Adrenal gland (tissue), 12 donors: ENCODE results near the gene ODAD4. TPM values are rescaled to one million over a fixed set of nuclear protein-coding genes. Genes with fewer than 3 reads are reported as not detected.
A peak's percentile ranks its signal among the peaks of the same experiment; 100 is the strongest.

Experiments
- DNase-seq, 7 donors: peaks; one replicate each; pipeline ENCODE4 v3.0.0-alpha.2; 2019 to 2020
- H3K27ac ChIP-seq, 5 donors: fragments of 200-600 bp; sonication (generic) in 4 of 5; 1 replicate in 3 of 5; 2 replicates in 2 of 5; pipeline versions ENCODE4 v1.5.1 to v1.8.0; 2016 to 2020; ENCODE audit warnings: mild to moderate bottlenecking in 1 of 5
- H3K27me3 ChIP-seq: fragments of 200-600 bp; 2 replicates; pipeline ENCODE4 v1.8.0; 2021
- H3K36me3 ChIP-seq, 2 donors: fragments of 200-600 bp; replicated peaks in 1 of 2; 1 replicate in 1 of 2; 2 replicates in 1 of 2; pipeline versions ENCODE4 v1.5.1 to v1.8.0; 2018 to 2022
- H3K4me1 ChIP-seq, 2 donors: fragments of 200-600 bp; replicated peaks in 1 of 2; 1 replicate in 1 of 2; 2 replicates in 1 of 2; pipeline versions ENCODE4 v1.5.1 to v1.8.0; 2018 to 2021
- H3K4me3 ChIP-seq, 4 donors: fragments of 200-600 bp; sonication (generic) in 3 of 4; one replicate each; pipeline ENCODE4 v1.5.1; 2016 to 2018
- H3K9me3 ChIP-seq, 3 donors: fragments of 200-600 bp; sonication (generic) in 1 of 3; replicated peaks in 1 of 3; 1 replicate in 2 of 3; 2 replicates in 1 of 3; pipeline versions ENCODE4 v1.5.1 to v1.8.0; 2016 to 2021
- CTCF ChIP-seq, 6 experiments: fragments of 450-650 bp in 4 of 6; fragments of 200-600 bp in 2 of 6; sonication (generic) in 1 of 6; IDR thresholded peaks; 1 replicate in 5 of 6; 2 replicates in 1 of 6; pipeline versions ENCODE4 v1.5.1 to v1.8.0; 2016 to 2021; ENCODE audit warnings: antibody characterized with exemption in 6 of 6, mild to moderate bottlenecking in 2 of 6, moderate library complexity in 1 of 6
- POLR2A ChIP-seq, 2 donors: fragments of 450-650 bp; IDR thresholded peaks; one replicate each; pipeline ENCODE4 v1.6.1; 2017; ENCODE audit warnings: antibody characterized with exemption in 2 of 2, mild to moderate bottlenecking in 2 of 2, moderate library complexity in 1 of 2
- WGBS, 4 donors: extraction: QIAGEN DNeasy Blood & Tissue Kit in 2 of 4; methylation state at CpG; one replicate each; pipeline versions ENCODE4 v1.1.5 to v1.1.7; 2013 to 2017; 5-methylcytosine and 5-hydroxymethylcytosine counted together
- intact Hi-C, 2 donors: fragments of 100-400 bp; cut with DNase I; formaldehyde crosslinking; loops; one replicate each; pipeline versions ENCODE4 v1.14.1 to v1.15.0; 2022 to 2023
- polyA plus RNA-seq, 3 donors: library from polyadenylated mRNA; stranded (reverse); fragments of 200-250 nt in 2 of 3; fragments of 350-450 nt in 1 of 3; fragmentation: Illumina TruSeq in 1 of 3; extraction: RNeasy Lipid Tissue Mini Kit (QIAGEN cat#74804) in 1 of 3; gene quantifications; one replicate each; pipeline ENCODE4 v1.2.3, GENCODE V29; 2013 to 2014
- total RNA-seq, 9 donors: library from RNA; depleted of rRNA in 4 of 9; stranded (reverse); fragments of >200 nt in 4 of 9; fragments of 120-200 nt in 1 of 9; fragmentation: NEBNext Ultra II Directional in 1 of 9; extraction: Animal tissue kit (Norgen Biotek cat#: 25700) in 1 of 9; gene quantifications; one replicate each; pipeline versions ENCODE4 v1.1.0 to v1.2.4, GENCODE V29; 2013 to 2023
- donor health status: healthy with polysubstance abuse.
- donor health status: Bipolar disorder and iron deficiency.
- donor health status: DM: yes; HTN: yes; CAD: no.
- donor health status: DM: no; HTN: no; CAD: no.
- donor health status: DM: no; HTN: no; CAD: no.
- donor health status: DM: yes; HTN: yes; CAD: no.

ODAD4 gene
- total and polyA plus RNA-seq, 12 donors, result 0.39 to 3.5 (median 0.61) TPM; not detected in 1

- no peak overlapping the region for H3K4me3 ChIP-seq
- DNase-seq, result no peak
- WGBS, 4 donors, result 84 to 96% (median 92%) methylated on average over 2 to 4 of the region's 4 CpGs
- H3K4me1 ChIP-seq, result peaks cover 9 to 27% of the 10 kb centered on the region in 2 donors
- peaks cover 0 to 49% of the 10 kb centered on the region in 2 donors for H3K36me3 ChIP-seq
- H3K9me3 ChIP-seq, result no peaks in the 10 kb centered on the region
- TF ChIP-seq POLR2A (IDR thresholded peaks at IDR 0.05) (no peak), CTCF (IDR thresholded peaks at IDR 0.05) (no peak)
- intact Hi-C loops, result no loop called here
- H3K27me3 ChIP-seq, result no peaks in the 10 kb centered on the region
- H3K27ac ChIP-seq, result peak overlapping the region in 1 of 5 donors; percentile 53
These were observed 16.6 kb upstream of the ODAD4 start for GRCh38 chr17:41913798-41914197.

GRCh38 chr17:41914358-41914766, 16.1 kb upstream of the ODAD4 start:
- Histone ChIP-seq H3K27me3 (no peaks in the 10 kb centered on the region), H3K36me3 (peaks cover 0 to 43% of the 10 kb centered on the region in 2 donors), H3K4me1 (peaks cover 9 to 27% of the 10 kb centered on the region in 2 donors), H3K27ac (peak overlapping the region in 1 of 5 donors; percentile 53), H3K9me3 (no peaks in the 10 kb centered on the region), H3K4me3 (no peak overlapping the region)
- TF ChIP-seq POLR2A (IDR thresholded peaks at IDR 0.05), result no peak
- no peak for TF ChIP-seq CTCF (IDR thresholded peaks at IDR 0.05)
- 57 to 79% (median 69%) methylated on average over 6 of the region's 6 CpGs for WGBS, 4 donors
- intact Hi-C loops, result no loop called here
- DNase-seq, result peak in 3 of 7 donors; percentile 22 to 64 (median 37)

GRCh38 chr17:41915020-41915419, 15.4 kb upstream of the ODAD4 start:
- H3K36me3 ChIP-seq, result peaks cover 0 to 36% of the 10 kb centered on the region in 2 donors
- intact Hi-C loops, result no loop called here
- no peaks in the 10 kb centered on the region for H3K27me3 ChIP-seq
- no peak for TF ChIP-seq POLR2A (IDR thresholded peaks at IDR 0.05)
- no peak for TF ChIP-seq CTCF (IDR thresholded peaks at IDR 0.05)
- WGBS, 4 donors, result 79 to 86% (median 83%) methylated on average over 5 of the region's 5 CpGs
- no peak for DNase-seq
- peak overlapping the region in 1 of 5 donors; percentile 61 for H3K27ac ChIP-seq
- H3K4me1 ChIP-seq, result peaks cover 9 to 27% of the 10 kb centered on the region in 2 donors
- H3K9me3 ChIP-seq, result no peaks in the 10 kb centered on the region
- no peak overlapping the region for H3K4me3 ChIP-seq

- no peak for DNase-seq
- 78 to 100% (median 91%) methylated on average over 2 of the region's 2 CpGs for WGBS, 4 donors
- H3K9me3 ChIP-seq, result no peaks in the 10 kb centered on the region
These were observed 14.9 kb upstream of the ODAD4 start for GRCh38 chr17:41915566-41915965.

More at GRCh38 chr17:41915566-41915965, 14.9 kb upstream of the ODAD4 start:
- H3K27ac ChIP-seq, result no peak overlapping the region
- H3K4me3 ChIP-seq, result no peak overlapping the region
- no peaks in the 10 kb centered on the region for H3K27me3 ChIP-seq
- TF ChIP-seq POLR2A (IDR thresholded peaks at IDR 0.05) (no peak), CTCF (IDR thresholded peaks at IDR 0.05) (no peak)
- intact Hi-C loops, result no loop called here
- H3K36me3 ChIP-seq, result peaks cover 0 to 31% of the 10 kb centered on the region in 2 donors
- H3K4me1 ChIP-seq, result peaks cover 9 to 27% of the 10 kb centered on the region in 2 donors
